Fibroblast of villous mesenchyme (primary cell): ENCODE data around the gene NFATC1. TPM values are rescaled to one million over a fixed set of nuclear protein-coding genes. Genes with fewer than 3 reads are reported as not detected.

Experiments
- DNase-seq: peaks from one replicate; pipeline ENCODE4 v3.0.0-alpha.2; 2010; ENCODE audit warnings: low read depth
- H3K4me3 ChIP-seq: 2 replicates; pipeline ENCODE4 v1.5.1; 2011; ENCODE audit warnings: low read depth, mild to moderate bottlenecking, low read length
- CTCF ChIP-seq: IDR thresholded peaks from 2 replicates; pipeline ENCODE4 v1.5.1; 2012; ENCODE audit warnings: low read depth, mild to moderate bottlenecking, low read length; ENCODE audit not compliant: insufficient read depth
- total RNA-seq: library from RNA; depleted of rRNA; stranded (reverse); fragments of >200 nt; gene quantifications from 2 replicates; pipeline ENCODE4 v1.2.3, GENCODE V29; 2012

Gene NFATC1
- total RNA-seq, 1 donor: 0.43 TPM

DNA sequence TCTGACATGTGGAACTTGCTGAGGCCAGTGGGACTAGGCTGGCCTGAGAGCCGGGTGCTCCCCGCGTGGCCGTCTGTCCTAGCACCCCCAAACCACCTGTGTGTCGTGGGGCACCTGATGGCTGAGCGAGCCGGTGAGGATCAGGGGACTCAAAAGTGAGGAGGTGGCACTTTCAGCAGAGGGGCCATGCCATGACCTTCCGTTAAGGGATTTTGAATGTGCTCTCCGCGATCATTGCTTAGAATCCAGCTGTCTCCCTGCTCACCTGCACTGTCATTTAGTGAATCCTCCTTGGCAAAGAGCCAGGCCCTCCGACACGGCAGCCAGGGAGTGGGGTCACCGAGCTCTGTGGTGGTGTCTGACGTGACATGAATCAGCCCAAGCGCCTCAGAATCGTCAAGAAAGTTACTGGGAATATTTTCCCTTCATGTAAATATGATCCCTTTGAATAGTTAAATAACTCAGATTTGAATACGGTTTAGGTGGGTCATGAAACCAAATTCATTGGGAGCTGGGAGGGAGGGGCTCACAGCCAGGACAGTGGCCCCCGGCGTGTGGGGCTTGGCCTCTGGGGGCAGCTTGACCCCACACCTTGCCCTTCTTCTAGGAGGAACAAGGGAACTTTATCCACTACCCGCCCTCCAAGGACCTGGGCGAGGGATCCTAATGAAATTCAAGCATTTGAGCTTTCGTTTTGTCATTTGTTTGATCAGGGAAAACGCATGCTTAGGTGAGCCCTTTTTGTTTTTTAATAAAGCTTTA is 9.5 kb downstream of the NFATC1 start:
- no peak overlapping the region for H3K4me3 ChIP-seq
- TF ChIP-seq CTCF: no peak
- DNase-seq: no peak

DNA sequence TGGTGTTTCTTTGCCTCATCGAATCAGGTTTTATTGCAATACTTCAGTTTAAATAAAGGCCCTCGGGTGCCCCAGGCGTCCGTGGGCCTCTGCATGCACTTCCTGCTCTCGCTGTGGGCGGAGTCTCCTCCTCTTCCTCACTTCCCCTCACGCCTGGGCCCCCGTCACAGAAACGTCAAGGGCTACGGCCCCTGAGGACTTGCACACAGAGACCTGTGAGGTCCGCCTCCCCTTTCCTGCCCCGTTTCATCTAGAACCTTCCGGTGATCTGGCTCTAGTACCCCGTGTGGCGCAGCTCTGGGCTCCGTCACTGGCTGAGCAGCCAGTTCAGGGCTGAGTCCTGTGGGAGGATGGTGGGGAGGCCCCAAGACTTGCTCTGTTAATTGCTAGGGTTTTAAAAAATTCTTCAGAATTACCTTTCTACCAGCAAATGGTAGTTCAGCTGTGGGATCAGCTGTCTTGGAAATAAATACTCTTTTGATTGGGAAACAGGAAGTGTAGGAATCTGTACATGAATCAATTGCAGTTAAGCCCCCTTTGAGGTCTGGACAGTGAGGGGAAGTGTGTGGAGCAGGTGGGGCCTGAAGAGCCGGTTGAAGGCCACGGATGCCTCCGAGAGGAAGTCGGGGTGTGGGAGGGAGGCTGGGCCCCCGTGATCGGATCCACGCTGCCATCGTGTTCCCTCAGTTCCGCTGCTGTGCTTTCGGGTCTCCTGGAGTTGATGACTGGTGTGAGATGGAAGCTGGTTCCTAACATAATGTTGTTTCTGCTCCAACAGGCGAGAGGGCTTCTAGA is 10.2 kb downstream of the NFATC1 start:
- DNase-seq: no peak
- no peak overlapping the region for H3K4me3 ChIP-seq
- no peak for TF ChIP-seq CTCF

DNA sequence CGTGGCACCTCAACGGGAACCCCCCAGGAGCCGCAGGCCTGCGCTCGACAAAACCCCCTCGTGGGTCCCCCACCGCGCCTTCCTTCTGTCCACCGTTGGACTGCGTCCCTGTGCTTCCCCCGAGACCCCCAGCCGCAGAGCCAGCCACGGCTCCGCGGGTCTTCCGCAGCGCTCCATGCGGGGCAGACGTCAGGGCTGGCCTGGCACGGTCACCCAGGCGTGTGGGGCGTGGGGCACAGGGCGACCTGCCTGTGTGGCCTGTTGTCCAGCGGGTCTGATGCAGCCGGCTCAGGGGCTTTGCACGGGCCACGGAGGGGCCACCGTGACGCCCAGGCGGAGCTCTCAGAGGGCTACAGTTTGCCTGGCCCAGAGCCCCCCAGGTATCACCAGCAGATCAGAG is 11.0 kb downstream of the NFATC1 start:
- H3K4me3 ChIP-seq: no peak overlapping the region
- TF ChIP-seq CTCF: no peak
- no peak for DNase-seq

GRCh38 chr18:79409313-79409712 is 13.6 kb downstream of the NFATC1 start:
- no peak overlapping the region for H3K4me3 ChIP-seq
- TF ChIP-seq CTCF: no peak
- DNase-seq: no peak

GRCh38 chr18:79410171-79410641 is 14.5 kb downstream of the NFATC1 start:
- no peak for DNase-seq
- no peak overlapping the region for H3K4me3 ChIP-seq
- TF ChIP-seq CTCF: no peak

DNA sequence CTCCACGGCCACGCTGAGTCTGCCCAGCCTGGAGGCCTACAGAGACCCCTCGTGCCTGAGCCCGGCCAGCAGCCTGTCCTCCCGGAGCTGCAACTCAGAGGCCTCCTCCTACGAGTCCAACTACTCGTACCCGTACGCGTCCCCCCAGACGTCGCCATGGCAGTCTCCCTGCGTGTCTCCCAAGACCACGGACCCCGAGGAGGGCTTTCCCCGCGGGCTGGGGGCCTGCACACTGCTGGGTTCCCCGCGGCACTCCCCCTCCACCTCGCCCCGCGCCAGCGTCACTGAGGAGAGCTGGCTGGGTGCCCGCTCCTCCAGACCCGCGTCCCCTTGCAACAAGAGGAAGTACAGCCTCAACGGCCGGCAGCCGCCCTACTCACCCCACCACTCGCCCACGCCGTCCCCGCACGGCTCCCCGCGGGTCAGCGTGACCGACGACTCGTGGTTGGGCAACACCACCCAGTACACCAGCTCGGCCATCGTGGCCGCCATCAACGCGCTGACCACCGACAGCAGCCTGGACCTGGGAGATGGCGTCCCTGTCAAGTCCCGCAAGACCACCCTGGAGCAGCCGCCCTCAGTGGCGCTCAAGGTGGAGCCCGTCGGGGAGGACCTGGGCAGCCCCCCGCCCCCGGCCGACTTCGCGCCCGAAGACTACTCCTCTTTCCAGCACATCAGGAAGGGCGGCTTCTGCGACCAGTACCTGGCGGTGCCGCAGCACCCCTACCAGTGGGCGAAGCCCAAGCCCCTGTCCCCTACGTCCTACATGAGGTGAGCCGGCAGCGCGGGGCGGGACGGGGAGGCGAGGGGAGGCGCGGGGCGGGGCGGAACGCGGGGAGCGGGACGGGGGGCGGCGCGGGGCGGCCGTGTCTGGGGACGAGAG is 15.2 kb downstream of the NFATC1 start:
- no peak for DNase-seq
- no peak overlapping the region for H3K4me3 ChIP-seq
- no peak for TF ChIP-seq CTCF
